ENCODE measurements around the gene GPD1L. TPM values are rescaled to one million over a fixed set of nuclear protein-coding genes. Genes with fewer than 3 reads are reported as not detected.

The GPD1L gene
- total RNA-seq, 2 experiments from 2014 or later: 10.9 to 12.2 TPM

DNA sequence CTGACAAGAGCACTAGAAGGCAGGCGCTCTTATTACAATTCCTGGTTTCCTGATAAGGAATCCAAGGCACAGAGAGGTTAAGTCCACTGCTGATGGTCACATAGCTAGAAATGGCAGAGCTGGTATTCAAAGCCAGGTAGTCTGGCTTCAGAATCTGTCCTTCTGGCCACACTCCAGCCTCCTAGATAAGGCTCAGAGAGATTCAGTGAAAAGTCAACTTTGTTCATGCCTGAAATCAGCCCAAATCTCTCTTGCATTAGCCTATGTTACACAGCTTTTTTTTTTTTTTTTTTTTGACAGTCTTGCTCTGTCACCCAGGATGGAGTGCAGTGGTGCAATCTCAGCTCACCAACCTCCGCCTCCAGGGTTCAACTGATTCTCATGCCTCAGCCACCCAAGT is 110.9 kb downstream of the GPD1L start:
- H3K36me3 Mint-ChIP-seq: peaks cover 11% of the 10 kb centered on the region
- no peaks in the 10 kb centered on the region for H3K4me1 Mint-ChIP-seq (ENCODE audit: low read depth)
- intact Hi-C loops (cut with micrococcal nuclease): no loop called here
- peaks cover 8% of the 10 kb centered on the region for H3K27me3 Mint-ChIP-seq
- no peak for DNase-seq
- H3K4me3 Mint-ChIP-seq: no peak overlapping the region
- ChIA-PET POLR2A (no interaction called here), CTCF (no interaction called here)
- H3K27ac Mint-ChIP-seq: no peak overlapping the region
- H3K9me3 Mint-ChIP-seq: peaks cover 16% of the 10 kb centered on the region

Other genes with a start within 250 kb of the GPD1L start
- 1 to 10 TPM; 3.4 to 3.5 TPM for gene OSBPL10, start 125.4 kb upstream of the GPD1L start, total RNA-seq
- under 1 TPM in 1 of 2 experiments, not detected in 1; 0.19 TPM for gene ZNF860, start 124.9 kb upstream of the GPD1L start, total RNA-seq
- 10 to 100 TPM; 11.6 to 13.0 TPM for gene CMTM8, start 132.1 kb downstream of the GPD1L start, total RNA-seq